PFSK-1 (cell line): Measurements from ENCODE around the gene SETDB2.

Experiments
- FOXP2 ChIP-seq: optimal IDR thresholded peaks from 2 replicates; pipeline ENCODE3; 2011; ENCODE audit warnings: borderline replicate concordance, control low read depth, inconsistent platforms; ENCODE audit not compliant: insufficient read depth; ENCODE audit errors: extremely low read length, extremely low read depth
- POLR2AphosphoS5 ChIP-seq: IDR thresholded peaks from 2 replicates; pipeline ENCODE4 v1.6.1; 2012; ENCODE audit warnings: low read depth, mild to moderate bottlenecking, control low read depth, low read length, moderate library complexity
- REST ChIP-seq, 2 experiments: IDR thresholded peaks; 2 replicates each; pipeline versions ENCODE4 v1.6.1 to v1.8.0; 2011 to 2012; ENCODE audit warnings: low read depth in 2 of 2, low read length in 2 of 2, control low read depth in 1 of 2, inconsistent platforms in 1 of 2, mild to moderate bottlenecking in 1 of 2, moderate library complexity in 1 of 2; ENCODE audit not compliant: insufficient read depth in 1 of 2
- TAF1 ChIP-seq: IDR thresholded peaks from 2 replicates; pipeline ENCODE4 v1.6.1; 2012; ENCODE audit warnings: low read length, control low read depth, borderline replicate concordance; ENCODE audit not compliant: insufficient read depth

GRCh38 chr13:49441312-49441711 is 2.8 kb upstream of the SETDB2 start:
- TF ChIP-seq POLR2AphosphoS5 (no peak), REST (IDR thresholded peaks at IDR 0.05; ENCODE audit: insufficient read depth in 1 of 2, low read depth in 2 of 2, low read length in 2 of 2) (no peak), FOXP2 (no peak), TAF1 (no peak)
